ENCODE data around the gene NOP10.
"Not testable (repeated sequence)": the region's sequence is repeated elsewhere in the genome, so short reads cannot be mapped to it uniquely, and the experiment has no call there.

Gene NOP10

GRCh38 chr15:34342737-34343575, at the start of gene NOP10, which contains the start of gene NUTM1:
NOP10 (minus strand) TSS chr15:34343136; CDS start chr15:34343073, 63 bp downstream.
NUTM1 (plus strand) TSS chr15:34343315; CDS start chr15:34343697, 382 bp downstream.
- in situ Hi-C loops (cut with HindIII; ENCODE audit: low sequenced_read_pairs) = no loop called here

GRCh38 chr15:34389594-34390086, 46.7 kb upstream of the NOP10 start:
- in situ Hi-C loops (cut with HindIII; ENCODE audit: low sequenced_read_pairs) = not testable (repeated sequence)

DNA sequence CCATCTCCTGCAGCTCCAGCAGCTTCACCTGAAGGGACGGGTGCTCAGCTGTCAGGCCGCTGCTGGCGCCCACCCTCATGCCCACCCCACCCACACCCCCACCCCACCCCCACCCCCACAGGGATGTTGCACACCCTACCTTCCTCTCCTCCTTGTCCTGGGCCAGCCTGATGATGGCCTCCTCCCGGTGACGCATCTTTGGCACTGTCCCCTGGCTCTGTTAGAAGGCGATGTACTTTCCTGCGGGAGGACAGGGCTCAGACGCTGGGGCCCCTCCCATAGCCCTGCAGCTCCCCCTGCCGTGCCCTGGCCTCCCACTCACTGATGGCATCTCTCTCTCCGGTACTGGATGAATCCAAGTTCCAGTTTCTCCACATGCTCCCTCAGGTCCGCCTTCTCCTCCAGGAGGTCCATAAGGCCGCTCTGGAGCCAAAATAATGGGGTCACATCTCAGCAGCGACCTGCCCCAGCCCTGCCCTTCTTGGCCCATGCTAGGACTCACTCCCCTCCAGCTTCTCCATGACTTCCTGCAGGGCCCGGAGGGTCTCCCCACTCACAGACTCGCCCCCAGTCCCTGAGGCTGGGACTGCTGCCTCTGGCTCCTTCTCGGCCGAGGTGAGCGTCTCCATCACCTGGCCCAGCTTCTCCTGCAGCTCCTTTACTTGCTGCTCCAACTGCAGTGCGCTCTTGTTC, 39.0 kb upstream of the NOP10 start:
- in situ Hi-C loops (cut with HindIII; ENCODE audit: low sequenced_read_pairs) = not testable (repeated sequence)

DNA sequence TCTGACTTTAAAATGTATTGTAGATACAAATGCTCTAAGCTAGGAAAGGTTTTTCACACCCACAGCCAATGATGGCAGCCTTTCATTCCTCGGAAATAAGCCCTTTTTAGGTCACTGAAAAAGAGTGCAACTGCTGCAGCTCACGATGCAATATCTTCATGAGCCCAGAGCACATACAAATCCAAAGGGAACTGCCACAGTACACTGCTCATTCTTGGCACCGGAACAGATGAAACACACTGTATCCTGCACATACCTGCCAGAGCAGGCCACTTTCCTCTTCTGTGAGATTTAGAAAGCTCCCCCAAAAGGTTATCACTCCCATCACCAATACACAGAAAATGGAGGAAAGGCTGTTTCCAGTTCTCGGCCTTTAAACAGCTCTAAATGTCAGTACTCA, 37.6 kb upstream of the NOP10 start:
- in situ Hi-C loops (cut with HindIII; ENCODE audit: low sequenced_read_pairs) = not testable (repeated sequence)

DNA sequence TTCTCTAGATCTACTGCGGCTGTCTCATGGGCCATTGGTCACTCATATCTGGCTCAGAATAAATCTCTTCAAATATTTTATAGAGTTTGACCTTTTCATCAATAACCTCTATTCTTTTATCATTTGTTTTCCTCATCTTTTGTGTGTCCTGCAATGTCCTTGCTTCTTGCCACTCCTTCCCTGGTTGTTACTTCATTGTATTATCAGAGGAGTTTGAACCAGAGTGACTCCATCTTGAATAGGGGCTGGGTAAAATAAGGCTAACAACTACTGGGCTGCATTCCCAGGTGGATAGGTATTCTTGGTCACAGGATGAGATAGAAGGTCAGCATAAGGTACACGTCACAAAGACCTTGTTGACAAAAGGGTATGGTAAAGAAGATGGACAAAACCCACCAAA, 33.9 kb upstream of the NOP10 start:
- in situ Hi-C loops (cut with HindIII; ENCODE audit: low sequenced_read_pairs) = no loop called here

- in situ Hi-C loops (cut with HindIII; ENCODE audit: low sequenced_read_pairs) = not testable (repeated sequence)
Observed at GRCh38 chr15:34375541-34375940, 32.6 kb upstream of the NOP10 start.

- in situ Hi-C loops (cut with HindIII; ENCODE audit: low sequenced_read_pairs) = no loop called here
Observed at GRCh38 chr15:34374816-34375215, 31.9 kb upstream of the NOP10 start.

DNA sequence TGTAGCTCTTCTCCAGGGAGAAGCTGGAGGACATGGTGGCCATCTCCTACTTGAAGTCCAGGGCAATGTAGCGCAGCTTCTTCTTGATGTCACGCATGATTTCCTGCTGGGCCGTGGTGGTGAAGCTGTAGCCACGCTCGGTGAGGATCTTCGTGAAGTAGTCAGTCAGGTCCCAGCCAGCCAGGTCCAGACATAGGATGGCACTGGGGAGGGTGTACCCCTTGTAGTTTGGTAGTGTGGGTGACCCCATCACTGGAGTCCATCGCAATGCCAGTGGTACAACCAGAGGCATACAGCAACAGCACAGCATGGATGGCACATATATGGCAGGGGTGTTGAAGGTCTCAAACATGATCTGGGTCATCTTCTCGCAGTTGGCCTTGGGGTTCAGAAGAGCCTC, 31.0 kb upstream of the NOP10 start:
- in situ Hi-C loops (cut with HindIII; ENCODE audit: low sequenced_read_pairs) = no loop called here

GRCh38 chr15:34370643-34371042, 27.7 kb upstream of the NOP10 start:
- in situ Hi-C loops (cut with HindIII; ENCODE audit: low sequenced_read_pairs) = no loop called here

GRCh38 chr15:34370129-34370528, 27.2 kb upstream of the NOP10 start:
- in situ Hi-C loops (cut with HindIII; ENCODE audit: low sequenced_read_pairs) = no loop called here

GRCh38 chr15:34367101-34368081, 24.5 kb upstream of the NOP10 start, which contains the start of gene LPCAT4:
LPCAT4 (minus strand) TSS chr15:34367196; CDS start chr15:34367100, 96 bp downstream.
- in situ Hi-C loops (cut with HindIII; ENCODE audit: low sequenced_read_pairs) = no loop called here

DNA sequence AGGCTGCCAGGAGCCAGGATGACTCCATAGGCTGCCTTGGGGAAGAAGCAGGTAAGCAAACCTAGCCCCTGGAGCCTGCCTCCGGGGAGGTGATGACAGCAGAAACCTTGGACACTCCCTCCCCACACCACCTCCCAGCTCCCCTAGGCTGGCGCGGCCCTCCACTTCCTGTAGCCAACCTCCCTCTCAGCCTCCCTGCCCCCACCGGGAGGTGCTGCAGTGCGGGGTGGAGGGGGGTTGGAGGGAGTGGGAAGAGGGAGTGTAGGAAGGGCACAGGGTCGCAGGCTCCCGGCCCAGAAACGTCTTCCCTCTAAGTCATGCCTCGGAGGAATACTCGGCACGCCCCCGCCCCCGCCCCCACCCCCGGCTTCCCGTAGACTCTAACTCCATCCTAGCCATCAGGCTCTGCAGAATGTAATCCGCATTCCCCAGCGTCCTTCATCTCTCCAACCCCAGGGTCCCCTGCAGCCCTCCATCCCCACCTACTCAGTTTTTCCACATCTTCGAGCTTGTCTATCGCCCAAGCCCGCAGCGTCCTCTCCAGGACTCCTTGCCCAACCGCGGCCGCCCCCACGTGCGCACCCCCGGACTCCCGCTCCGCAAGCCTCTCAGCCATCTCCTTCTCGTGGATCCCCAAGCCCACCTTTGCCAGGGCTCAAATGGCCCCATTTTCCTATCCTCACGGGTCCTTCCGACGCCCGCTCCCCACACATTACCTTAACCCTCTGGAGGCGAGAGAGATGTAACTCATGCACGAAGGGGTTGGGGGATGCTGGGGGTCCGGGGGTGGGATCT, 23.5 kb upstream of the NOP10 start:
- in situ Hi-C loops (cut with HindIII; ENCODE audit: low sequenced_read_pairs) = no loop called here

GRCh38 chr15:34365836-34366235, 22.9 kb upstream of the NOP10 start:
- in situ Hi-C loops (cut with HindIII; ENCODE audit: low sequenced_read_pairs) = no loop called here

DNA sequence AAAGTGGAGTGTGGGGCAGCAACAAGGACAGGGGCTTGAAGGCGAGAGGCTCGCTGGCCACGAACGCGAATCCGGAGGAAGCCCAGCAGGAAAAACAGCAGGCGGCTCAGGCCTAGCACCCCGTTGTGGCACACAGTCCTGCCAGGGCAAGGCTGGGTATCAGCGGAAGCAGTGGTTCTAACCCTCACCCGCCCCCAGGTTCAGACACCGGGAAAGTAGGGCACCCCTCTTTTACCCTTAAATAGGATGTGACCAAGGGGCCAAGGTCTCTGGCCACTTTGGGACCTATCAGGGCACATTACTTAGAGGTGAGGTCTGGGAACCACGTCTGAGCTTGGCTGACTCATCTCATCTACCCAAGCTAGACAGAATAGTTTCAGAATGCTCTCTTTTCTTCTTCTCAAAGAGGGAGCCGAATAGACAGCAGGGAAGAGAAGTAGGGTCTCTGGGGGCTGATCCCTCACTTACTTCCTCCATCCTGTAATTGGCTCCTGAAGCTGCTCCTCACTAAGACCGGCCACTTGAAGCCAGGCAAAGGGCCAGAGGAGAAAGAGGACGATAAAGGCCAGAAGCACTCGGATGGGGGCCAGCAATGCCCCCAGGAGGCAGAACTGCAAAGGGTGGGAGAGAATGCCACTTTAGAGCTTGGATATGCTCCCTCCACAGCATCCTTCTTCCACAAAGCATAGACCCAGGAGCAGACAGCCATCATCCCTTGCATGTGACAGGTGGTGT, 22.3 kb upstream of the NOP10 start:
- in situ Hi-C loops (cut with HindIII; ENCODE audit: low sequenced_read_pairs) = no loop called here

- in situ Hi-C loops (cut with HindIII; ENCODE audit: low sequenced_read_pairs) = no loop called here
Observed at GRCh38 chr15:34364041-34364440, 21.1 kb upstream of the NOP10 start.

- in situ Hi-C loops (cut with HindIII; ENCODE audit: low sequenced_read_pairs) = no loop called here
Observed at GRCh38 chr15:34362047-34362773, 19.3 kb upstream of the NOP10 start.

DNA sequence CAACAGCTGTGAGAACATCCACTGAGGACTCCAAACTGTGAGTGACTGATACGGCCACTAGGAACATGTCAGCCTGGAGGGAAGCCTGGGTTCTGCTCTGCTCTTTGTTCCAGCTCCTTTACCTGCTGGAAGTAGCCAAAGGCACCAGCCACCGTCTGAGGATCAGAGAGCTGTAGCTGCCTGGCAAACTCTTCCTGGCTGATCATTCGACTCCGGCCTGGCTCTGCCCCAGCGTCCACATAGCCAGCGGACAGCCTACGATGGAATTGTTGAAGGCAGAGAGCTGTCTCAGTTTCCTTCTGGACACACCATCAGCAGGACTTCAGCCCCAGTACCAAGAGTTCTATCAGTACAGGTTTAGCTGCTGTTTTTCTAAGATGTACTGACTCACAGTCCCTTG, 18.3 kb upstream of the NOP10 start:
- in situ Hi-C loops (cut with HindIII; ENCODE audit: low sequenced_read_pairs) = no loop called here

GRCh38 chr15:34360298-34360697, 17.4 kb upstream of the NOP10 start:
- in situ Hi-C loops (cut with HindIII; ENCODE audit: low sequenced_read_pairs) = no loop called here

Data from endothelial cell of hepatic sinusoid (primary cell).